HEK293T (cell line): ENCODE measurements around the gene ASPDH.

ENCODE experiments used
- CTBP1 ChIP-seq: fragments of 450-650 bp; IDR thresholded peaks from 2 replicates; pipeline ENCODE4 v1.6.1; 2016; ENCODE audit warnings: borderline replicate concordance
- ELF4 ChIP-seq: fragments of 450-650 bp; IDR thresholded peaks from 2 replicates; pipeline ENCODE4 v1.6.1; 2017; ENCODE audit warnings: antibody characterized with exemption
- FOXK2 ChIP-seq: fragments of 450-650 bp; IDR thresholded peaks from 2 replicates; pipeline ENCODE4 v1.6.1; 2016; ENCODE audit warnings: mild to moderate bottlenecking
- FOXM1 ChIP-seq: fragments of 450-650 bp; IDR thresholded peaks from 2 replicates; pipeline ENCODE4 v1.6.1; 2017; ENCODE audit warnings: mild to moderate bottlenecking, borderline replicate concordance
- L3MBTL2 ChIP-seq: fragments of 450-650 bp; conservative IDR thresholded peaks from 2 replicates; pipeline ENCODE4 v1.6.1; 2016; ENCODE audit warnings: mild to moderate bottlenecking
- LEF1 ChIP-seq: fragments of 450-650 bp; IDR thresholded peaks from 2 replicates; pipeline ENCODE4 v1.6.1; 2017; ENCODE audit warnings: mild to moderate bottlenecking, borderline replicate concordance
- NFRKB ChIP-seq: fragments of 450-650 bp; IDR thresholded peaks from 2 replicates; pipeline ENCODE4 v1.6.1; 2016; ENCODE audit warnings: mild to moderate bottlenecking, moderate library complexity
- PKNOX1 ChIP-seq: fragments of 450-650 bp; IDR thresholded peaks from 2 replicates; pipeline ENCODE4 v1.6.1; 2016
- SP1 ChIP-seq: fragments of 450-650 bp; IDR thresholded peaks from 2 replicates; pipeline ENCODE4 v1.6.1; 2017
- SUZ12 ChIP-seq: fragments of 450-650 bp; IDR thresholded peaks from 2 replicates; pipeline ENCODE4 v1.6.1; 2016; ENCODE audit warnings: mild to moderate bottlenecking
- TARDBP ChIP-seq: fragments of 450-650 bp; IDR thresholded peaks from 2 replicates; pipeline ENCODE4 v1.6.1; 2016
- ZNF384 ChIP-seq: fragments of 450-650 bp; IDR thresholded peaks from 2 replicates; pipeline ENCODE4 v1.6.1; 2016

- TF ChIP-seq L3MBTL2 (no peak), TARDBP (no peak), PKNOX1 (no peak), ELF4 (no peak), SP1 (no peak), ZNF384 (no peak), FOXM1 (no peak), FOXK2 (no peak), CTBP1 (no peak), NFRKB (no peak), LEF1 (no peak), SUZ12 (no peak)
Observed at GRCh38 chr19:50554212-50554611, 40.5 kb upstream of the ASPDH start.
